Caco-2 (cell line): Measurements from ENCODE around the gene DARS1. TPM values are rescaled to one million over a fixed set of nuclear protein-coding genes. Genes with fewer than 3 reads are reported as not detected.
"Not testable (repeated sequence)": the region's sequence is repeated elsewhere in the genome, so short reads cannot be mapped to it uniquely, and the experiment has no call there.

Source experiments
- BruUV-seq: library from RNA; stranded (reverse); fragments of 400-500 nt; replicated peaks from 2 replicates; lab custom pipeline; 2021; lab: Mats Ljungman, UMichigan
- CTCF ChIA-PET: fragments of 300-600 bp; sonication (Branson Sonifier 250); formaldehyde crosslinking; loops from one replicate; lab custom pipeline; 2022; ENCODE audit warnings: antibody characterized with exemption; lab: Charles Lee
- POLR2A ChIA-PET: fragments of 300-600 bp; sonication (Branson Sonifier 250); formaldehyde crosslinking; loops from one replicate; lab custom pipeline; 2022; ENCODE audit warnings: antibody characterized with exemption; lab: Charles Lee
- DNase-seq, 2 experiments: peaks; one replicate each; pipeline versions ENCODE4 v3.0.0 to v3.0.0-alpha.2; 2020 to 2022
- H3K27me3 ChIP-seq: replicated peaks from 2 replicates; pipeline ENCODE4 v1.6.0; 2011; ENCODE audit warnings: low read length; ENCODE audit not compliant: control insufficient read depth, insufficient read depth
- H3K36me3 ChIP-seq: 2 replicates; pipeline ENCODE4 v1.5.1; 2011; ENCODE audit warnings: low read length; ENCODE audit not compliant: control insufficient read depth, insufficient read depth
- H3K4me1 ChIP-seq: fragments of 250-450 bp; sonication (Bioruptor Pico); 2 replicates; pipeline ENCODE4 v1.5.1; 2020; ENCODE audit warnings: mild to moderate bottlenecking
- H3K4me3 ChIP-seq: 2 replicates; pipeline ENCODE4 v1.5.1; 2011; ENCODE audit warnings: low read depth, mild to moderate bottlenecking, control low read depth, low read length
- H3K9me3 ChIP-seq: fragments of 250-450 bp; sonication (Bioruptor Pico); 2 replicates; pipeline ENCODE4 v1.5.1; 2020; ENCODE audit warnings: mild to moderate bottlenecking, moderate library complexity
- H3K27ac Mint-ChIP-seq: one replicate; pipeline ENCODE4 v1.8.0; 2022; ENCODE audit warnings: mixed read lengths; ENCODE audit not compliant: unreplicated experiment
- H3K27me3 Mint-ChIP-seq: one replicate; pipeline ENCODE4 v1.8.0; 2022; ENCODE audit warnings: mixed read lengths; ENCODE audit not compliant: insufficient read depth, unreplicated experiment
- H3K36me3 Mint-ChIP-seq: one replicate; pipeline ENCODE4 v1.8.0; 2022; ENCODE audit warnings: mild to moderate bottlenecking, mixed read lengths; ENCODE audit not compliant: insufficient read depth, unreplicated experiment
- H3K4me1 Mint-ChIP-seq: one replicate; pipeline ENCODE4 v1.8.0; 2022; ENCODE audit warnings: low read depth, mixed read lengths; ENCODE audit not compliant: unreplicated experiment
- H3K4me3 Mint-ChIP-seq: one replicate; pipeline ENCODE4 v1.8.0; 2022; ENCODE audit warnings: mild to moderate bottlenecking, moderate library complexity, mixed read lengths; ENCODE audit not compliant: unreplicated experiment
- H3K9me3 Mint-ChIP-seq: one replicate; pipeline ENCODE4 v1.8.0; 2022; ENCODE audit warnings: mixed read lengths; ENCODE audit not compliant: unreplicated experiment
- intact Hi-C: fragments of 100-400 bp; cut with micrococcal nuclease; formaldehyde crosslinking; loops from one replicate; pipeline ENCODE4 v1.10.0; 2022; ENCODE audit not compliant: unreplicated experiment
- total RNA-seq: library from RNA; stranded (reverse); gene quantifications from 2 replicates; pipeline ENCODE4 v1.2.3, GENCODE V29; 2022
- TF ChIP-seq, protein P1 (sequence below), 2 experiments: fragments of 200-600 bp in 1 of 2; IDR thresholded peaks; 1 replicate in 1 of 2; 2 replicates in 1 of 2; pipeline versions ENCODE4 v1.5.1 to v1.8.0; 2011 to 2022; ENCODE audit warnings: antibody characterized with exemption in 1 of 2, control low read depth in 1 of 2, inconsistent platforms in 1 of 2, low read depth in 1 of 2, low read length in 1 of 2, mild to moderate bottlenecking in 1 of 2, moderate library complexity in 1 of 2; ENCODE audit not compliant: insufficient read depth in 1 of 2, severe bottlenecking in 1 of 2, unreplicated experiment in 1 of 2

Gene DARS1
- total RNA-seq, 1 experiment from 2014 or later: 90.9 TPM

DNA sequence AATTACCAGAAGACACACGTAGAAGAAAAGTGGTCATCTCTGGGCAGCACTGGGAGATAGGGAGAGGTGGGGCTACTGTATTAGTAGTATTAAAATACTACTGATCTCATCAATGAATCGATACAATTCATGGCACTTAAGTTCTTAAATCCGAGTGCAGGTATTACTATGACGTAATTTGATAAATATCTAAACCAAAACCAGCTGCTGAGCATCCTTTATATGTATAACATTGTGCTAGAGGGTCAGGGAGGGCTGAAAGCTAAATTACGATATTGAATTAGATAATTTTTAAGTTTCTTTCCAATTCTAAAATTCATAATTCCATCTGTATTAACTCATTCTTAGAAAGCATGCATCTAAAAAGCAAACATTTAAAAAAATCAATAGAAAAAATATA, 25.3 kb downstream of the DARS1 start:
- no peaks in the 10 kb centered on the region for H3K9me3 ChIP-seq
- Mint-ChIP-seq H3K27me3 (no peaks in the 10 kb centered on the region), H3K36me3 (peaks cover 25% of the 10 kb centered on the region)

DNA sequence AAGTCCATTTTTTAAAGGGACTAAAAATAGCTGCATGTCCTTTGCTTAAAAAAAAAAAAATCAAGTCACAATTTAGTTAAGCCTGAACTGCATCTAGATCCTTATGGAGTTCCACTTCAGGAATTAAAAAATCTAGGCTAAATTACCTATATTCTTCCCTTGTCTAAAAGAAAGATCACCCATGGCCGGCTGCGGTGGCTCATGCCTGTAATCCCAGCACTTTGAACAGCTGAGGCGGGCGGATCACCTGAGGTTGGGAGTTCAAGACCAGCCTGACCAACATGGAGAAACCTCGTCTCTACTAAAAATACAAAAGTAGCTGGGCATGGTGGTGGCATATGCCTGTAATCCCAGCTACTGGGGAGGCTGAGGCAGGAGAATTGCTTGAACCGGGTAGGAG, 26.5 kb downstream of the DARS1 start:
- POLR2A ChIA-PET, DNase-seq: not testable (repeated sequence)

More for the DNA sequence above, 25.3 kb downstream of the DARS1 start:
- H3K27me3 ChIP-seq: no peaks in the 10 kb centered on the region
- Mint-ChIP-seq H3K4me3 (no peak overlapping the region), H3K9me3 (no peaks in the 10 kb centered on the region), H3K27ac (no peak overlapping the region), H3K4me1 (no peaks in the 10 kb centered on the region)
- no peak for DNase-seq
- intact Hi-C loops: no loop called here
- H3K36me3 ChIP-seq: peaks cover 3% of the 10 kb centered on the region
- TF ChIP-seq, protein P1, sequence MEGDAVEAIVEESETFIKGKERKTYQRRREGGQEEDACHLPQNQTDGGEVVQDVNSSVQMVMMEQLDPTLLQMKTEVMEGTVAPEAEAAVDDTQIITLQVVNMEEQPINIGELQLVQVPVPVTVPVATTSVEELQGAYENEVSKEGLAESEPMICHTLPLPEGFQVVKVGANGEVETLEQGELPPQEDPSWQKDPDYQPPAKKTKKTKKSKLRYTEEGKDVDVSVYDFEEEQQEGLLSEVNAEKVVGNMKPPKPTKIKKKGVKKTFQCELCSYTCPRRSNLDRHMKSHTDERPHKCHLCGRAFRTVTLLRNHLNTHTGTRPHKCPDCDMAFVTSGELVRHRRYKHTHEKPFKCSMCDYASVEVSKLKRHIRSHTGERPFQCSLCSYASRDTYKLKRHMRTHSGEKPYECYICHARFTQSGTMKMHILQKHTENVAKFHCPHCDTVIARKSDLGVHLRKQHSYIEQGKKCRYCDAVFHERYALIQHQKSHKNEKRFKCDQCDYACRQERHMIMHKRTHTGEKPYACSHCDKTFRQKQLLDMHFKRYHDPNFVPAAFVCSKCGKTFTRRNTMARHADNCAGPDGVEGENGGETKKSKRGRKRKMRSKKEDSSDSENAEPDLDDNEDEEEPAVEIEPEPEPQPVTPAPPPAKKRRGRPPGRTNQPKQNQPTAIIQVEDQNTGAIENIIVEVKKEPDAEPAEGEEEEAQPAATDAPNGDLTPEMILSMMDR (IDR thresholded peaks at IDR 0.05; ENCODE audit: insufficient read depth in 1 of 2, low read depth in 1 of 2, low read length in 1 of 2, severe bottlenecking in 1 of 2, unreplicated experiment in 1 of 2): no peak
- H3K4me3 ChIP-seq: no peak overlapping the region
- no peaks in the 10 kb centered on the region for H3K4me1 ChIP-seq
- BruUV-seq: no TSS peak
- CTCF ChIA-PET: no interaction called here
- POLR2A ChIA-PET: no interaction called here

GRCh38 chr2:135954020-135954601, 31.3 kb downstream of the DARS1 start:
- TF ChIP-seq, protein P1 (IDR thresholded peaks at IDR 0.05; ENCODE audit: insufficient read depth in 1 of 2, low read depth in 1 of 2, low read length in 1 of 2, severe bottlenecking in 1 of 2, unreplicated experiment in 1 of 2): no peak
- ChIA-PET POLR2A (no interaction called here), CTCF (no interaction called here)
- Mint-ChIP-seq H3K9me3 (no peaks in the 10 kb centered on the region), H3K4me1 (no peaks in the 10 kb centered on the region), H3K36me3 (peaks cover 18% of the 10 kb centered on the region), H3K27ac (no peak overlapping the region), H3K4me3 (no peak overlapping the region), H3K27me3 (no peaks in the 10 kb centered on the region)
- no TSS peak for BruUV-seq
- Histone ChIP-seq H3K27me3 (no peaks in the 10 kb centered on the region), H3K9me3 (no peaks in the 10 kb centered on the region), H3K36me3 (no peaks in the 10 kb centered on the region), H3K4me1 (peaks cover 6% of the 10 kb centered on the region; the same call in 1 of the 2 replicates), H3K4me3 (no peak overlapping the region)
- intact Hi-C loops: no loop called here
- DNase-seq: no peak

More for the DNA sequence above, 26.5 kb downstream of the DARS1 start:
- H3K4me3 ChIP-seq, H3K36me3 ChIP-seq, H3K4me3 Mint-ChIP-seq, H3K27me3 ChIP-seq, intact Hi-C loops, H3K27ac Mint-ChIP-seq, CTCF ChIA-PET, H3K27me3 Mint-ChIP-seq, H3K4me1 Mint-ChIP-seq, H3K9me3 ChIP-seq, H3K9me3 Mint-ChIP-seq, H3K4me1 ChIP-seq, BruUV-seq: not testable (repeated sequence)
- H3K36me3 Mint-ChIP-seq: peaks cover 25% of the 10 kb centered on the region
